ENCODE data around the gene ZNF518A.

GRCh38 chr10:96208946-96209345 lies 78.8 kb downstream of the ZNF518A start:
- TF ChIP-seq CTCF (conservative IDR thresholded peaks at IDR 0.05): no peak
- no peak for TF ChIP-seq ZFX (IDR thresholded peaks at IDR 0.05)

Measured in C4-2B (cell line).